Stimulated activated CD4-positive, alpha-beta T cell treated with anti-CD3 and anti-CD28 coated beads, Interleukin-1b, Interleukin-23, amount 100 ng/mL, for 4 hours (primary cell): ENCODE results near the gene ADIRF.

ENCODE experiments used
- DNase-seq, 2 donors: peaks; one replicate each; pipeline ENCODE4 v3.0.0-alpha.2; 2020; ENCODE audit warnings: low read depth in 2 of 2

The ADIRF gene

GRCh38 chr10:86960003-86960862 is 8.0 kb upstream of the ADIRF start:
- DNase-seq = no peak

- DNase-seq = no peak
Measured at GRCh38 chr10:86960863-86961434, 7.3 kb upstream of the ADIRF start.

GRCh38 chr10:86961481-86962091 is 6.7 kb upstream of the ADIRF start:
- no peak for DNase-seq

- DNase-seq = no peak
Measured at GRCh38 chr10:86962136-86962980, 5.9 kb upstream of the ADIRF start.

GRCh38 chr10:86962981-86963310 is 5.3 kb upstream of the ADIRF start:
- no peak for DNase-seq

GRCh38 chr10:86963341-86963919 is 4.9 kb upstream of the ADIRF start:
- DNase-seq = no peak

- no peak for DNase-seq
Measured at GRCh38 chr10:86964061-86964846, 4.0 kb upstream of the ADIRF start.

- no peak for DNase-seq
Measured at GRCh38 chr10:86964847-86965190, 3.5 kb upstream of the ADIRF start.

GRCh38 chr10:86965986-86966654 is 2.2 kb upstream of the ADIRF start:
- DNase-seq = no peak

- DNase-seq = no peak
Measured at GRCh38 chr10:86967481-86967941, 771 bp upstream of the ADIRF start.

GRCh38 chr10:86968994-86969355 is 693 bp downstream of the ADIRF start:
- DNase-seq = no peak

GRCh38 chr10:86969421-86970041 is 1.2 kb downstream of the ADIRF start:
- no peak for DNase-seq

- no peak for DNase-seq
Measured at GRCh38 chr10:86970162-86970981, 2.1 kb downstream of the ADIRF start.

- DNase-seq = no peak
Measured at GRCh38 chr10:86970982-86971231, 2.6 kb downstream of the ADIRF start.

- DNase-seq = peak; percentile 83 to 87
Measured at GRCh38 chr10:86971232-86971991, 3.1 kb downstream of the ADIRF start.

GRCh38 chr10:86972613-86973380 is 4.5 kb downstream of the ADIRF start:
- no peak for DNase-seq

- no peak for DNase-seq
Measured at GRCh38 chr10:86974484-86974883, 6.2 kb downstream of the ADIRF start.
